GM21528 (cell line): ENCODE results near the gene DUSP2.

Source experiments
- ATAC-seq: cut with Tn5 transposase; IDR thresholded peaks from one replicate; pipeline ENCODE4 v1.9.1; 2021; ENCODE audit warnings: mild to moderate bottlenecking, moderate library complexity; ENCODE audit not compliant: unreplicated experiment, low FRiP score

Gene DUSP2

DNA sequence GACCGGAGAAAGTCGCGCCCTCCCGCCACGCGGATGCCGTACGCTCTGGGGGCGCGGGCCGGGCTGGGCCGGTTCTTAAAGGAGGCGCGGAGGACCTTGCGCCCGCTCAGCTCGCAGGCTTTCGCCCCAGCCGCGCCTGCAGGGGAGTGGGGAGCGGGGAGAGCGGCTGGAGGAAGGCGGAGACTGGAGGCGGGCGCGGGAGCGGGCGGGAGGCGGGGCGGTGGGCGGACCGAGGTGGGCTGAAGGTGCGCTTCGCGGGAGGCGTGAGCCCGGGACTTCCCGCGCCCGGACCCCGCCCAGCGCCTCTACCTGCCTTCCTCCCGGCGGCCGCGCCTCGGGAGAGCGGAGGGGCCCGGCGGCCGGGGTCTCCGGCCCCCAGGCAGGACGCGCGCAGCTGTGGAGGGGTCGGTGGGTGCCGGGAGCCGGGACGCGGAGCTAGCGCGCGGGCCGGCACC, 28.8 kb downstream of the DUSP2 start, which contains the start of gene ADRA2B:
Gene ADRA2B, minus strand, starts transcription at position 148 of the 455 bp plus-strand sequence. CDS start 422 bp downstream, outside the sequence.
- peak; percentile 48 for ATAC-seq

DNA sequence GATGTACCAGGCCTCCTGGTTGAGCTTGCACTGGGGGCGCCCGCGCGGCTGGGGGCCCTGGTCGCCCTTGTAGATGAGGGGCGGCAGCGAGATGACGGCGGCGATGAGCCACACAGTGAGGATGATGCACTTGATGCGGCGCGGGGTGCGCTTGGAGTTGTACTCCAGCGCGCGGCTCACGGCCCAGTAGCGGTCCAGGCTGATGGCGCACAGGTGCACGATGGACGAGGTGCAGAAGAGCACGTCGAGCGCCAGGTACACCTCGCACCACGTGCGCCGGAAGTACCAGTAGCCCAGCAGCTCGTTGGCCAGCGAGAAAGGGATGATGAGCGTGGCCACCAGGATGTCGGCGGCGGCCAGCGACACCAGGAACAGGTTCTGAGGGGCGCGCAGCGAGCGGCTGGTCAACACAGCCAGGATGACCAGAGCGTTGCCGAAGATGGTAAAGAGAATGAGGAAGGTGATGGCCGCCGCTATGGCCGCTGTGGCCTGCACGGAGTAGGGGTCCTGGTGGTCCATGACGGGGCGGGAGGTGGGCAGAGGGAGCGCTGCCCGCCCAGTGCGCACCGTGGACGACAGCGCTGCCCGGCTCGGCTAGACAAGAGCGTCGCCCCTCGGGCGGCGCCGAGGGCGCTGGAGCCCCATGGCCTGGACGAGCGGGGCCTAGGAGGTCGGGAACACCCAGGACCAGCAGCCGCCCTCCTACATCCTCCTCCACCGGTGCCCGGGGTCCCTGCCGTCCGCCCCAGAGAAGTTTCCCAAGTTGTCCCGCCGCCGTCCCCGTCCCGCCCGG, 29.4 kb downstream of the DUSP2 start:
- ATAC-seq: no peak

GRCh38 chr2:96114903-96115581, 30.2 kb downstream of the DUSP2 start:
- no peak for ATAC-seq

- no peak for ATAC-seq
These were observed 30.7 kb downstream of the DUSP2 start for GRCh38 chr2:96114546-96114902.

DNA sequence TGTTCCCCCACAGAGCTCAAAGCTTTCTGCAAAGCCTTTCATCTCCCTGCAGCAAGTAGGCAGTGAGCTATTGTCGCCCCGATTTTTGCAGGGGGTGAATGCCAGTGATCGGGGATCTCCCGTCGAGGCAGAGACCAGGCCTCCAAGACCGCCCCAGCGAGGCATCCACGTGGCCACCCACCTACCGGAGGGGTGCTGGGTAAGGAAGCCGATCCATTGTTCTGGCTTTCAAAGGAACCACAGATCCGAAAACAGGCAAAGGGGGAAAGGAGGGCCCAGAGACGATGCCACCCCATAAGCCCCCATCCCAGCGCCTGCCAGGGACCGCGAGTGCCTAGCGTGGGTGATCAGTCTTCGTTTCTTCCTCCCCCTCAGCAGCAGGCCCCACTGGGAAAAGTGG, 31.3 kb downstream of the DUSP2 start:
- no peak for ATAC-seq

- no peak for ATAC-seq
These were observed 31.9 kb downstream of the DUSP2 start for GRCh38 chr2:96113367-96113677.

GRCh38 chr2:96112501-96113366, 32.5 kb downstream of the DUSP2 start:
- ATAC-seq: no peak

DNA sequence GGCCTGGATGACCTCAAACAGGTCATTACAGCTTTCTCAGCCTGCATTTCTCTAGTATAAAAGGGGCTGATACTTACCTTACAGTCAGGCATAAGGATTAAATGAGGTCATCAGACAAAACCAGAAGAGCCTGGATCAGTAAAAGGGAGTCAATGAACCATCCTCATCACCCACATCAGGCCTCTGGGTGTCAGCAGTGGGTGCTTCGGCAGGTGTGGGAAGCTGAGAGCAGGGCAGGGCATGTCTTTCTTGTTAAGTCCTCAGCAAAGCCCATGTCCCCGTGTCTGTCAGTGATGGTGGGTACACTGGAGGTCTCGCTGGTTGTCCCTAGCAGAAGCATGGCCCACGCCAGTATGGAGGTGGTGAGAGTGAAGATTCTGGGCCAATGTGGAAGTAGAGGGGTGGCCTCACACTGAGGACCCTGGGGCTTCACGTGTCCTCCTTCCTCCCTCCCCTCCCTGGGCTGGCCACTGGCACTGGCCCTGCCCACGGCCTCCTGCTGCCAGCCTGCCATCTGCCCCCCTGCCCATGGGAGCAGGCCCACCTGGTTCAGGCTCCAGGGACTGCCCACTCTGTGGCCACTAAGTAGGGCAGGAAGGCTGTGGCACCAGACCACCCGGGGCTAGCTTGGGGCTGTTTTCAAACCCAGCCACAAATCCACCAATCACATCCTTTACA, 33.3 kb downstream of the DUSP2 start:
- ATAC-seq: no peak

DNA sequence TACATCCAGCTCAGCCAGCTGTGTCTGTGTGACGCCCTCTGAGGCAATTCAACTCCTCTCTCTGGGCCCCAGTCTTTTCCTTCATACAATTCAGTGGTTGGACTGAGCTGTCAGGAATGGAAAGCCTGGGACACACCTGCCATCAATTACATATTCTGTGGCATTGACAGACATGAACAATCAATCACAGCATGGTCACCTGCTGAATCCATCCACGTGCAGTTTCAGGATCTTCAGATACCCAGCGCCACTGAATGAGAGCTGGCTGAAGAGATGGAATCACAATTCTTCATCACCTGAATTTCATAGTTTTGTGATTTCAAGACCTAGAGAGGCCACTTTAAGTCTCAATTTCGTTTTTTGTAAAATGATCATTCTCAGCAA, 34.0 kb downstream of the DUSP2 start:
- ATAC-seq: no peak

GRCh38 chr2:96110621-96111256, 34.5 kb downstream of the DUSP2 start:
- ATAC-seq: no peak

- no peak for ATAC-seq
These were observed 35.2 kb downstream of the DUSP2 start for GRCh38 chr2:96109931-96110511.

DNA sequence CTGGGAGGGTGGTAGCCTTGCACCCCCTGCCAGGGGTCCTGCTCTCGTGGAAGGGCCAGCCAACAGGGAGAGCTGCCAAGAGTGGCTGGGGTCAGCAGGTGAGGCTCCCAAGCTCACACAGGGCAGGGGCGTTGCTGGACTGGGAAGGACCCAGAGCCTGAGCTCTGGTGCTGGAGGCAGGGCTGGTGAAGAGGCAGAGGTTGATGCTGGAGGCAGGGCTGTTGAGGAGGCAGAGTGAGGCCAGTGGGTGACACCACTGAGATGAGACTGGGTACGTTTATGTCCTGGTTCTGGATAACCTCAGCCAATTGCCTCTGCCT, 35.9 kb downstream of the DUSP2 start:
- no peak for ATAC-seq

DNA sequence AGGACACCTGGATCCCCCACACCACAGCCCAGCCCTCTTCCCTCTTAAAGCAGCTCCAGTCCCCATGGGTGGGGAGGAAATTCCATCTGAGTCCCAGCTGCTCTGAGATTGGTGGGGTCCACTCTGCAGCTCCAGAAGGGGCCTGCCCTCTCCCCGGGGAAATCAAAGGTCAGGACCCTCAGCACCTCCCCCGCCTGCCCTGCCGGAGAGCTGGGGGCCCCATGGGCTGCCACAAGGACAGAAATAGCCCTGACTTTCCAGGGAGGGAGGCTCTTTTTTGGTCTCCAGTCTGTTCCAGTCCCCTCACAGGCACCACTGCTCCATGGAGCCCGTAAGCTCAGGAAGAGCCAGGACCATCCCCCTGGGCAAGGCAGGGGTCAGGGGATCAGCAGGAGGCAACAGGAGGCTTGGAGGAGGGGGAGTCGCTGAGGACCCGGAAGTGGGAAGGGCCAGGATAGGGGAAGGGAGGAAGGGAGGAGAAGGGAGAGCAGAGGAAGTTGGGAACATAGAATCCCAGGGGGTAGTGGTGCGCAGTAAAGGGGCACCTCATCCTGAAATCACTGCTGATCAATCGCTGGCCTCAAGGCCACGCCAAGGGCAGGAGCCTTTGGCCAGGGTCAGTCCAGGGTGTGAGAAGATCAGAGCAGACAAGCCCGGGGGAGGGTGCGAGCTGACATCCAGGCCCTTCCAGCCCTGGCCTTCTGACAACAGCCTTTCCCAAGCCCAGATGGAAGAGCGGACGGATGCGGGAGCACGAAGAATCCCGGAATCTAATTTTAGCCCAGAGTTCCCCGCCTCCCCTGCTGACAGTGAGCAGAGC, 36.5 kb downstream of the DUSP2 start:
- ATAC-seq: no peak

- ATAC-seq: no peak
These were observed 37.1 kb downstream of the DUSP2 start for GRCh38 chr2:96108151-96108540.

DNA sequence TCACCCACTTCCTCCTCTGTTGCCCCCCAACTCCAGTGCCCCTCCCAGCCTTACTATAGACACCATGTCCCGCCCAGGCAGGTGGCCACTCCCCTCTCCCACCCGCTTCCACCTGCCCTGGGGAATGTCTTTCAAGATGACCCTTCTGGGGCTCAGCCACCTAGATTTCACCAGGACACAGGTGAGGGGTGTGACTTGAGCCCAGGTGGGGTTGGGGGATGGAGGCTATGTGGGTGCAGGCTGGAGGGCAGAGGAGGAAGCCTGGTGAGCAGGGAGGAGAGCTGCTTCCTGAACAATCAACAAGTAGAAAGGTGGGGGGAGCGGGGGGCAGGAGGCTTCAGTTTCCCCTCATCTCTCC, 37.6 kb downstream of the DUSP2 start:
- ATAC-seq: no peak

GRCh38 chr2:96106991-96107707, 38.1 kb downstream of the DUSP2 start:
- no peak for ATAC-seq

DNA sequence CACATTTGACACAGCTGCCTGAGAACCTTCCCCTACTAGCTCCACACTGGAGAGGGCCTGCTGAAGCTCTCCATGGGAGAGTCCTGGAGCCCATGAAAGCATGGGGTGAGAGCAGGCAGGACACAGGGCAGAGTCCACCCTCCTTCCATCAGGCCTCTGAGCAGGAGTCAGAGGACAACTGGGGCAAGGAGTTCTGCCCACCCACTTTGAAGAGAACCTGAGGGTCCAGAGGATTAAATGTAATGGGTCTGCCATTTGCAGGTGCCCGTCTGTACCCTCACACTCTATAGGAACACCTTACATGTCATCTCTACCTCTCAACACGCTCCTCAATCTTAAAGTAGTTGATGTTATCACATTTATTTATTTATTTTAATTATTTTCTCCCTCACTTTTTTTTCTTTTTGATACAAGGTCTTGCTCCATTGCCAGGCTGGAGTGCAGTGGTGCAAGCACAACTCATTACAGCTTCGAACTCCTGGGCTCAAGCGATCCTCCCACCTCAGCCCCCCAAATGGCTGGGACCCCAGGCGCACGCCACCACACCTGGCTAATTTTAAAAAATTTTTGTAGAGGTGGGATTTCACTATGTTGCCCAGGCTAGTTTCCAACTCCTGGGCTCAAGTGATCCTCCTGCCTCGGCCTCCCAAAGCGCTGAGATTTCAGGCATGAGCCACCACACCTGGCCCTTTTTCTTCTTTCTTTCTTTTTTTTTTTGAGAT, 39.1 kb downstream of the DUSP2 start:
- no peak for ATAC-seq
